CD4-positive, alpha-beta T cell treated with Interleukin-12 subunit alpha and Interleukin-12 subunit beta, for 1 hour (primary cell): Measurements from ENCODE around the gene MEF2D.

Experiments used
- DNase-seq: peaks from one replicate; pipeline ENCODE4 v3.0.0-alpha.2; 2020

The MEF2D gene

DNA sequence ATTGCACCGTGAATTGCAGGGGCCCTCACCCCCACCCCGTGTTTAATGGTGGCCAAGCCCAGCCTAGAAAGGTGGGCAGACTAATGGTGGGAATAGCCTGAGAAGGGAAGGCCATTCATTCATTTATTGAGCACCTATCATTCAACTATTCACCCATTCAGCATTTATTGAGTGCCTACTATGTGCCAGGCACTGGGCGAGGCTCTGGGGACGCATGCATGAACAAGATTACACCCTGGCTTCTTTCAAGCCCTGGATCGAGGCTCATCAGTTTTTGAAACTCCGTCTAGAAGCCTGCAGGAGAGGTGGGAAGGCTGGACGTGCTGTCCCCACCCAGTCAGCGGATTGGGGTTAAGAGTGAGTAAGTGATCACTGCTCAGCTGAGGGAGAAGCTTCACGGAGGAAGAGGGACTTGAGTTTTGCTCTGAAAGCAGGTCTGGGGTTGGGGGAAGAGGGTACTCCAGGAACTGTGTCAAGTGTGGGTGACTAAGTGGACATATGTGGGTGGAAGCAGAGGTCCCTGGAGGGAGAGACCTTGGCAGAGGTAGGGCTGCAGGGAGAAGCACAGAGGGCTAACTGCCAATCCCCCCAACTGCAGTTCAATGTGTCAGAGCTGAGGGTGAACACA is 35.6 kb downstream of the MEF2D start:
- no peak for DNase-seq

DNA sequence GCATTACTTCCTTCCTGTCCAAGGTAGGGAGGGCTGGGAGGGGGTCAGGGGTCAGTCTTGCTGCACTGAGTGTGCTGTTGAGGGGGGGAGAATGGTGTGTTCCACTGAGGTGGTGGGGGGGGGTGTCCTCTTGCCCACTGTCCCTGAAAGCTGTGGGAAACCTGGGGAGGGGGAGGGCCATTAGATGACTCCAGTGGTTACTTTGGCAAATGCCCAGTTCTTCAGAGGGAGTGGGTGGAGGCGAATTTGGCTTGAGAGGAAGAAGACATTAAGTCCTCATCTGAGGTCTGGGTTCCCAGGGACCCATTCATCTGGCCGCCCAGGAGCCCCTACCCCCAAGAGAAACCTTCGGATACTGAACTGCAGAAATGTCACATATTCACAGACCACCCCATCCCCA is 36.2 kb downstream of the MEF2D start:
- DNase-seq = no peak

DNA sequence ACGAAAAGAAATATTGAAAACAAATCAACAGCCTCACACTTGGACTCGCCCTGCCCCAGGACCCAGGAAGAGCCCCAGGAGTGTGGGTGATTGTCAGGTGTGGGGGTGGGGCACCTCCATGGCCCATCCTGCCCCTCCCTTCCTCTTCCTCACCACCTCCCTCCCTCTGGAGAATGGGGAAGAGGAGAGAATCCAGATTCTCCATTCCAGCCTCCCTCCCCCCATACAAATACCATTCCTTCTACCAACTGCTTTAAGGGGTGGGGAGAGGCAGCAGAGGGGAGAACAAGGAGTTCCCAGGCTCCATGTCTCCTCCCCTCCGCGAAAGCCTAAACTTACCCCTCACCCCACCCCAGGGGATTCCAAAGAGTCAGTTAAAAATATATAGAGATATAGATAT is 36.7 kb downstream of the MEF2D start:
- DNase-seq = no peak

DNA sequence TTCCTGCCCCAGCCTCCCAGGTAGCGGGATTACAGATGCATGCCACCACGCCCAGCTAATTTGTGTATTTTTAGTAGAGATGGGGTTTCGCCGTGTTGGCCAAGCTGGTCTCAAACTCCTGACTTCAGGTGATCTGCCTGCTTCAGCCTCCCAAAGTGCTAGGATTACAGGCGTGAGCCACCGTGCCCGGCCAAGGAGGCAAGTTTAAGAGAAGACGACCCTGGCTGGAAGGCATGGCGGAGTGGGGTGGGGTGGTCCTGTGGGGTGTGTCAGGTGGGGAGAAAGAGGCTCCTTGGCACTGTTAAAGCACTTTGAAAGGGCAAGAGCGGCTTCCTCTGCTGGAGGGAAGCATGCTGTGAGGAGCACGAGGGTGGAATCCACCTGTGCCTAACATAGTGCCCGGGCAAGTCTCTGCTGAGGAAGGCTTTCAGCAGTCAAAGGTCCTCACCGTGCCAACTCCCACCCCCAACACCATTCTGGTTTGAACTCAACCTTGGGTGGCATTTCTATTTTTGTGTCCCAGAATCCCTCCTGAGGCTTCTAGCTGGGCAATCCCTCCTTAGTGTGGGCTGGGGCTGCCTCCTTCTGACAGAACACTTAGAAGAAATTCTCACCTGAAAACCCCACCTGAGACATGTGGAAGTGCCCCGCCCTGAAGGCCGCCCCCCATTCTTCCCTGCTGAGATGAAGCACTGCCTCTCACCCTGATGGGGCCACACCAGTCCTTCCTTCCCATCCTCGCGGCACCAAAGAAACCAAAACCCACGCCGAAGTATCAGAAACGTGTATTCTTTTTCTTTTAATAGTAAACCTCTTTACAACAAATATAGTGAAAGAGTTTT is 37.4 kb downstream of the MEF2D start:
- DNase-seq = no peak

DNA sequence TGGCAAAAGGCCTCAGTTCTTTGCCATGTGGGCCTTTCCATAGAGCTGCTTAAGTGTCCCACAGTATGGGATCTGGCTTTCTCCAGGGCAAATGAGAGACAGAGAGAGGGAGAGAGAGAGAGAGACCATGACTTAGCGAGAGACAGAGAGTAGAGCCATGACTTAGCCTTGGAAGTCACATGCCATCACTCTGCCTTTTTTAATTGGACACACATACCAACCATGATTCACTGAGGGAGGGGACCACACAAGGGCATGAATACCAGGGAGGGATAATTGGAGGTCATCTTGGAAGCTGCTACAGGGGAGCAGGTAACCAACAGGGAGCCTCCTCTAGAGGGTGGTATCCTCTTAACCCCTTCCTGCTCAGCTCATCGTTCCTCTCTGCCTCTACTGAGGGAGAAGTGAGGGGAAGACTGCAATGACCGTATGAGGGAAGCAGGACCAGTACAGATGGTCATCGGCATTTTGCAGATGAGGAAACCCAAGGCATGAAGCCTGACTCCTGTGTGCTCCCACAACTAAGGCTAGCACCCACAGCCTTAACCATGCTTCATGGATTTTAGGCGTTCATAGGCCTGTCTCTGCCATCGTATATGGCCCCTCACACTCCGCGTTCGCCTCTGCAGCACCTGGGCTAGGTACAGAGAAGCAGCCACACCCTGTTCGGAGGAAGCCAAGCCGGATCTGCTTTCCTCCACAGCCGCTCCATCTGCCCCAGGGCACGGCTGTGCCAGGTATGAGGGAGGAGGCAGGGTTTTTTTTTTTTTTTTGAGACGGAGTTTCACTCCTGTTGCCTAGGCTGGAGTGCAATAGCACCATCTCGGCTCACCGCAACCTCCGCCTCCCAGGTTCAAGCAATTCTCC is 38.6 kb downstream of the MEF2D start:
- no peak for DNase-seq

DNA sequence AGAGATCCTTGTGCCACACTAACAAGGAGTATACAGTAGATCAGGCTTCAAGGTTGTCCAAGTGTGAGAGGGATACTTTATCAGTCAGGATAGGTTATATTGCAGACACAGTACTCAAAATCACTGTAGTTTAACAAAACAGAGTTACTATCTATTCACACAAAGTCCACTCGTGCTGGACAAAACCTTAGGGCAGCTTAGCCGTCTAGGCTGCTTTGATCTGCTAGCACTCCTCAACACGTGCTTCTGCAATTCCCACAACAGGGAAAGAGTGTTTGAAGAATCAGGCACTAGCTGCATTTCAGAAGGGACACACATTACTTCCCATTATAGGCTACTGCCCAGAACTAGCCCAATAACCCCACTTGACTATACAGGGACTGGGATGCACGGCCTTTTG is 39.5 kb downstream of the MEF2D start:
- no peak for DNase-seq

DNA sequence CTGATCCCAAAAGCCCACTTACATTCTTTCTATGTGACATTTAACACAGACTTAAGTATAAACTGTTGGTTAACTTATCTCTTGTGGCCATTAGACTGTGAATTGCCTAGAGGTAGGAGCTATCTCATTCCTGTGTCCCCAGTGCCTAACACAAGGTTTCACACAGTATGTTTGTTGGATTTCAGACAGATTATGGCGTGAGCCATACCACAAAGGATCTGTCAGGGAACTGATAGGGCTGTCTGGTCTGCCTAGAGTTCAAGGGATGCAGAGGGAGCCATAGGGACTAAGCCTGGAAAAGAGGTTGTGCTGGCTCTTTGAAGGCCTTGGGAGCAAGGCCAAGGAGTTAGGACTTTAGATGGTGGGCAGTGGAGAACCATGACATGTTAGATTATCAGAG is 40.0 kb downstream of the MEF2D start:
- DNase-seq = no peak

DNA sequence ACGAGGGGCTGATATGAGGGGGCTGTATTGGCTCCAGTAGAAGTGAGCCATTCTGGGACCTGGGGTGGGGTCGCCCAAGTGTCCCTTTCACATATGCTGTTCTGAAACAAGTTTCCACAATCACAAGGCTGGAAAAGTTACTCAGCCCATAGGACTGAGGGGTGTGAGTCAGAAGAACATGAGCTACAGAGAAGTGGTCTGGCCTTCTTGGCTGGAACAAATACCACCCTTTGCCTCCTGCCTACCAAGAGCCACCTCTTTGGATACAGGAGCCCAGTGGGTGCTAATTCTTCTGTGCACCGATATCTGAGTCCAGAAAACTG is 42.4 kb downstream of the MEF2D start:
- DNase-seq = no peak

DNA sequence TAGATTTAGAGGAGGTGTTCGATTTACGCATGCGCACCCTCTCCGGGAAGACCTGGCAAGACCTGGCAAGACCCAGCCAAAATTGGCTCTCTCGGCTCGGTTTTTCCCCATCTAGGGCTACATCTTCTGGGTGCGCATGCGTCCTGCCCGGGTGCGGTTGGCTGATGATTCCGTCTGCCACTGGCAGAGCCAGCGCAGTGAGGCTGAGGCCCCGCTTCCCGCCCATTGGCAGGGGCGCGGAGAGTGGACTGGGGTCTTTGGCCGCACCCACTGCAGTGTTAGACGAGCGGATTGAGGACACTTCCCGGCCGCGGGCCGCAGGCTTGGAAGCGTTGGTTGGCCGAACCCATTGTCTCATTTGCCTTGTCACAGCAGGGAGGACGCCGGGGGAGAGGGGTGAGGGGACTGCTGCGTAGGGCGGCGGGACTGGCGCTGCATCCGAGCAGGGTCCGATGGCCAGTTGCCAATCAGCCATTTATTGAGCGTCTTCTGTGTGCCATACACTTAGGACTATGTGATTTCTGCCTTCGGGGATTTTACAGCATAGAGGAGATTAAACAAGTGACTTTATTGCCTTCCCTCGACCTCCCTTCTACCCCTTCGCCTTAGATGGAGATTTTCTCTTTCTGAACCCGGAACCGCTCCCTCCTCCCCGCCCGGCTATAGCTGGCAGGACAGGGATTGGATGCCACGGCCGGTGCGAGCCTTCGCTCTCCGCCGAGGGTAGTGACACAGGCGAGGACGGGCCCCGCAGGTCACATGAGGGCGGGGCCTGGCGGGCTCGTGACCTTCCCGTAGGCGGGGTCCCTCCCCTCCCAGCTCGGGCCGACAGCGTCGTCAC is 43.7 kb downstream of the MEF2D start:
- peak; percentile 98 for DNase-seq

DNA sequence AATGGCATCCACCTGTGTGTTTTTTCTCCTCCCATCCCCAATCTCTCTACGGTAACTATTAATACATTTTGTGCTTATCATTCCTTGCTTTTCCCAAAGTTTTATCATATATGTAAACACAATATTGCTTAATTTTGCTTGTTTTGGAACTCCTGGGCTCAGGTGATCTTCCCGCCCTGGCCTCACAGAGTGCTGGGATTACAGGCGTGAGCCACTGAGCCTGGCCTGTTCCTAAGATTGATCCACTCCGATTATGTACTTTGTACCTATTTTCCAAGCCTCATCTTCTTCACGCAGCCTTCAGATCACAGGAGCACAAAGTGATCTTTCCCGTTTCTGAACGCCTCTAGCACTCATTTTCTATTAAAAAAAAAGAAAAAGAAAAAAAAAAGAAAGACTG is 45.2 kb downstream of the MEF2D start:
- no peak for DNase-seq

DNA sequence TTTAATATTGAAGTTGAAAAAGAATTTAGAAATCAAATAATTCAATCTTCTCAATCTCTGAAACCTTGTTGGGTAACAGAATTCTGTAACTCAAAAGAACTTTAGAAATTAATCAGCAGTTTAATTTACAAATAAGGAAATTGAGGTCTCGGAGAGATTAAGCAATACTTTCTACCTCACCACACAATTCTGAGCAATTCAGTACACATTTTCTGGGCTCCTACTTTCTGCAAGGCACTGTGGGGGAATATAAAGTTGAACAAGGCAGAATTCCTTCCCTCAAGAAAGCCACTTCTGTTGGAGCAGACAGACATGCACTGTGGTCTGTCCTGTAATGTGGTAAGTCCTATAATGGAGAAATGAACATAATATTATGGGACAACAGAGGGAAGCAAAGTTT is 47.7 kb downstream of the MEF2D start:
- no peak for DNase-seq

DNA sequence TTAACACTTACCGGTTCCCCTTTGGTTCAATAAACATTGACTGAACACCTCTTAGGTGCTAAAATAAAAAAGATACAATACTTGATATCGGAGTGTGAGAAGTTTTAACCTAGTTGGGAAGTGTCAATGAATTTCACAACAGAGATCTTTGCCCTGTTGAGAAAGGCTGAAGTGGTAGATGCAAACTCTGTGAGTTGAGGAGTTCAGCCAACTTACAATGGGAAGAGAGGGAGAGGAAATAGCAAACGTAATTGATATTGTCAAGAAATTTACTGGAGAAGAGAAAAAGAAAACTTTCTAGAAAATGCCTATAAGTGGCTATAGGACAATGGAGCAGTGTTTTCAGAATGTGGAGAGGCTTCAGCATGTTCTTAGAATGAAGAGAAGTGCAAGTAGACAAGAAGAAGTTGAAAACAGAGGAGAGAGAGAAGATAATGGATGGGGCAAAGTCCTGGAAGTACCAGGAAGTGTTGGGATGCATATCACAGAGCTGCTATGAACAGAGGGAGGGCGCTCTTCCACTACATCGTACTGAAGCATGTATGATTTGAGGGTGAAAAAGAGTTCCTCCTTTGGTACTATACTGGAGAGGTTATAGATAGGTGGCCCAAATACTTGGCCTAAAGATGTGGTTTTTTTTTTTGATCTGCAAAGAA is 48.9 kb downstream of the MEF2D start:
- DNase-seq = no peak

DNA sequence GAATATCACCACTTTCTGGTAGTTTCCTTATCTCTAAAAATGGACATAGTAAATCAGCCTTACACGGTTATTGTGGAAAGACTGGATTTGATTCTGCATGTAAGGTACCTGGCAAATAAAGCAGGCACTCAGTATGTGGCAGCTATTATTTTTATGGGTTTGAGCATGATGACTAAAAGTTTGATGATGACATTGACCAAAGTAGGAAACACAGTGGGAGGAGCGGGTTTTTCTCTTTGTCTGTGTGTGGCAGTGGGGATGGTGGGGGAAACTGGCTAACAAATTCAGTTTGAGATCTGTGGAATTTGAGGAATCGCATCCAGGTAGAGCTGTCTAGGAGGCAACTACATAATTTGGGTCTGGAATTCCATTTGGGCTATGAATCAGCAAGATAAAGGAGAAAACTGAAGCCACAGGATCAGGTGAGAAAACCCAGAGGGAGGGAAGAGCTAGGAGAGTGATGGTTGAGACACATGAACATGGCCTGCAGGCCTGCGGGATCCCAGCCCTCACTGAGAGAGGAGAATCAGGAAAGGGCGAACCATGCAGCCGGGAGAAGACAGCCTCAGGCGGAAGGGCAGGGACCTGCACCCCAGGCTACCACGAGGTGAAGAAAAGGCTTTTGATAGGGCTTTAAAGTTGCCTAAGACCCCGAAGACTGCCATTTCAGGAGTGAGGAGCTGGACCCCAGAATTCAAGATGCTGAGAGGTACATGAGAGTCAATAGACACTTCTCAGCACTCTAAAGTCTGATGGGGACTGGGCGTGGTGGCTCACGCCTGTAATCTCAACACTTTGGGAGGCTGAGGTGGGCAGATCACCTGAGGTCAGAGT is 52.2 kb downstream of the MEF2D start:
- DNase-seq = no peak

DNA sequence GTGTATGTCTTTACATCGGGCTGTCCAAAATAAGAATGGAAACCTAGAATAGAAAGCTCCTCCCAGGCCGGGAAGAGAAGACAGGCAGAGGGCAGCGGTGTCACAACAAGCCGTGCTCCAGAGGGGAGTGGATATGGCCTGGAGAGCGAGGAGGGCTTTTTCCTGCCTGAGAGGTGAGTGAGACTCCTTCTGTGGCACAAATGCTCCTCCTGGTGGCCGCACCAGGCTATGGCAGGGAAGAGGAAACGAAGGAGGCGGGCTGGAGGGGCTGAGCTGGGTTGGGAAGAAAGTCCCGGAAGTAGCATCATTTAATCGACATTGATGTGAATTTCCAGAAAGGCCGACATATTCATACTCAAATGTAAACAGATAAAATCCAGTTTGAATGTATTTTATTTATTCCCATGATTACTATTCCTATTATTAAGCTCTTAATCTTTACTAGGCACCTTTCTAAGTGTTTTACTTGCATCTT is 54.7 kb downstream of the MEF2D start:
- peak; percentile 82 for DNase-seq

DNA sequence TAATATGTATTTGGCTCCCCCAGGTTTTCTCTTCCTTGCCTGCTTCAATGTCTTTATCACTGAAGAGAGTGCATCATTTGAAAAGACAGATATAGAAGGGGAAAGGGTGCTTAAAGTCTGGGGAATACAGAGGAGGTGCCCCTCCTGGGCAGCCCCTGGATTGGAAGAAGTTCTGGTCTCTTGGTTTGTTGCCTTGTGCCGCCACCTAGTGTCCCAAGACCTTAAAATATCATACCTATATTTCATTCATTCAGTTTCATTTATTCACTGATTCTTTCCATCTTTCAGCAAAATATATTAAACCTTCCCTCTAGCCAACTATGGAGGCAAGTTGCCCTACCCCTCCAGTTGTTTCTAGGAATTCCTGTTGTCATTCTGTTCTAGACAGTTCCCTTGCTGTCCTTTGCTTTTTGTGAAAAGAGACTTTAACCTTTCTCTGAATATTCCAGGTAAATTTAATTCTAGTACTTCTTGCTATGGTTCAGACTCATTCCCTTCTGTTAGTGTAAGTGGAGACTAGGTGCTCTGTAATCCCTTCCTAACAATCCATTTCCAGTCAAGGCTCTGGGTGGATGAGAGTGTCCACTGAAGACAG is 56.1 kb downstream of the MEF2D start:
- DNase-seq = peak; percentile 42

DNA sequence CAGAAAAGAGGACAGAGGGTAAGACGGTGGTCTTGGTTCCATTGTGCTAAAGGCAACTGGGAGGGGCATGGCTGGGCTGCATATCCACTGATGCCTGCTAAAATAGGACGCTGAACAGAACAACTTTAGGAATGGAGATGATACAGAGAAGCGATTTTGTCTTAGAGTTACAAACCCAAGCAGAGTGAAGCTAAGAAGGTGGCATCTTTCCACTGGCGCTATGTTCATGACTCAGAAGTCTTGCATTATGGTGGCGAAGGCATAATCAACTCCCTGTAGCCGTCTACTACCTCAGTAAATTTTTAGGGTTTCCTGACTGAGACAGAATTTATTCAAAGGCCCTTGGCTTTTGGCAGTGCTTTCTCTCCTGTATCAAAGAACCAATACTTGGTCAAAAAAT is 57.3 kb downstream of the MEF2D start:
- no peak for DNase-seq

DNA sequence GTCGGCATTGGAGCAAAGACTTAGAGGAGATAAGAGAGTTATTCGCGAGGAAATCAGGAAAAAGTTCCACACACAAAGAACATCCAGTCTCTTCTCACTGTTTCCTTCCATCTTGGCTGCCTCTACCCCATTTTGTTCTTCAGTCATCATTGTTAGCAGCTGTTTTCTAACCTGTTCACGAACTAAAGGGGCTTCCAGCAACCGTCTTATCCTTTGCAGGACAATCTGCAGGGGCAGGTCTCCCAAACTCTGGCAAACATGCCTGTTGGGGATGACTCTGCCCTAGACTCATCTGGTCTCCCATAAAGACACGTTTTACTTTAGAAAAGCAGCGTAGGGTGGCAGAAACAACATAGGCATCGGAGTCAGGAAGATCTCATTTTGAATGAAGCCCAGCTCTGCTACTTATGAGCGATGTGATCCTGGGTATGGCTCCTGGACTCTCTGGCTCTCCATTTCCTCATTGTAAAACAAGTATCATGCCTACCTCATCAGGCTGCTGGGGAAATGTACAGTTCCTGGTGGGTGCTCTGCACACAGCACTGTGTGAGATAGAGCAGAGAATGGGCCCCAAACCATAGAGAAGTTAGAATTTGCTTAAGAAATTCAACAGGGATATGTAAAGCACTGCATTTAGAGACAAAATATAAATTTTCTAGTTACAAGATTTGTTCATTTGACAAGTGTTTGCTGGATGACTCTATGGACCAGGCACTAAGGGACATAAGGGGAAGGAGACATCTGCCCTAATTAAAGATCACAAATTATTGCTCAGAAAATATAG is 59.7 kb downstream of the MEF2D start:
- DNase-seq = no peak

DNA sequence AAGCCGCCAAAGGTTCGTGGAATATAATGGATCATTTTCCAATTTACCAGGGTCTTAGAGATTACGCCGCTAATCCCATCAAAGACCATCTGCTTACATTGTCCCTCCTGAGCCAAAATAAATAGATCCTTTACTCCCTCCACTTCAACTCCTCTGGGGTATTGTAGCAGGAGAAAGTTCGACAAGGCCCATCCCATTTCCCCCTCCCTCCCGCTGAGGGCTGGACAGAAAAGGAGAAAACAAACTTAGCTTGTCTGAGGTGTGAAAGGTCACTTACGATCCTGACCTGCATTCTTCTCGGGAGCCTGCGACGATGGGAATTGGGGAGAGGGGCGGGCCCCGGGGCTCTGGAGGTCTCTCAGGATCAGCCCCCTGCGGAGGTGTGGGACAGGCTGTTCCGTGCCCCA is 60.8 kb downstream of the MEF2D start:
- DNase-seq = no peak

DNA sequence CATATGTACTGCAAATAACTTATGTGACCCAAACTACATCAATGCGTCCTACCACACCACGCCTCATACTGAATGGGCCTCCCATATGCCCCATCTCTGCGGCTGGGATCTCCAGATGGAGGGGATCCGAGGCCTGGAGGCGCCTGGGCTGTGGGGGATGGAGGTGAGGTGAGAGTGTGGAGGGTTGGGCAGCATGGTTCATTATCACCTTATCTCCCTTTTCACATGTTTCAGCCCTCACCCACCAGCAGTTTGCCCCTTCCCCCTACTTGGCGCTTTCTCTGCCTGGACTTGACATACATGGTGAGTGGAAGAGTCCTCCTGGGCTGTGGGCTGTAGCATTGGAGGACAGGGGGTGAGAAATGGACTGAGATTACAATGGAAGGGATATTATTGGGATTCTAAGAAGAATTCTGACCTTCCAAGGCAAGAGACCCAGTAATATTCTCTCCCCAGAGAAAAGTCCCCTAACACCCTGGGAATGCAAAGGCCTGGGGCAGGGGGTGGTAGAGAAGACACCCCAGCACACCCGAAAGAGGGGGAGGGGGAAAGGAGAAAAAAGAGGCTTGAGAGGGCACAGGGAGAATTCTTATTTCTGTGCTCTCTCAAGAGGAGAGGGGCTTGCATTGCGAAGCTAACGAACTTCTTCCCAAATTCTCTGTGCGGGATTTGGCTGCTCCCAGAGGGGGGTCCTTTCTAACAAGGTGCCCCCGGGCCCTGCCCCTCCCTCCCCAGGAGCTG is 61.4 kb downstream of the MEF2D start:
- DNase-seq = no peak
